ENCODE data around the gene ELP5. TPM values are rescaled to one million over a fixed set of nuclear protein-coding genes. Genes with fewer than 3 reads are reported as not detected.

Gene ELP5
- total RNA-seq, 1 experiment from 2014 or later: 49.6 TPM

GRCh38 chr17:7259555-7259889, 7.5 kb downstream of the ELP5 start:
- H3K14ac ChIP-seq (ENCODE audit: insufficient read depth, low read length): no peak overlapping the region
- no peak overlapping the region for H3K56ac ChIP-seq (ENCODE audit: insufficient read length, low read depth, low read length)
- peaks cover 4% of the 10 kb centered on the region; the same call in 1 of the 2 replicates for H3K4me1 ChIP-seq (ENCODE audit: insufficient read depth, low read length)
- no peak for TF ChIP-seq CTCF (conservative IDR thresholded peaks at IDR 0.05)
- Mint-ChIP-seq H3K36me3 (ENCODE audit: insufficient read depth in 1 of 3, low read depth in 3 of 3) (peaks cover 19 to 57% (median 44%) of the 10 kb centered on the region in 3 experiments), H3K9me3 (peaks cover 0 to 4% of the 10 kb centered on the region in 2 experiments; a peak in 1 of 5 replicates), H3K27ac (peak overlapping the region in 1 of 3 experiments; percentile 88; a peak in 3 of 7 replicates), H3K4me1 (peaks cover 22 to 35% of the 10 kb centered on the region in 2 experiments), H3K27me3 (ENCODE audit: low read depth) (peaks cover 2% of the 10 kb centered on the region), H3K4me3 (peak overlapping the region; percentile 59 to 86)
- no peak overlapping the region for H2BK20ac ChIP-seq (ENCODE audit: low read depth, low read length, poor library complexity, severe bottlenecking)
- no peak overlapping the region for H3K4ac ChIP-seq (ENCODE audit: low read depth, low read length)
- H3K23ac ChIP-seq (ENCODE audit: insufficient read length, low read depth, low read length): no peak overlapping the region
- no peak overlapping the region for H3K9ac ChIP-seq (ENCODE audit: extremely low read depth, insufficient read length, low read length)
- H4K91ac ChIP-seq (ENCODE audit: insufficient read length, low read depth, low read length): no peak overlapping the region
- no peak for DNase-seq
- no peak overlapping the region for H2BK12ac ChIP-seq (ENCODE audit: insufficient read length, low read depth, low read length)
- H4K20me1 ChIP-seq (ENCODE audit: control insufficient read depth, insufficient read depth, insufficient read length): no peaks in the 10 kb centered on the region
- no peak overlapping the region for H2AFZ ChIP-seq (ENCODE audit: low read length)
- no peak overlapping the region for H2BK5ac ChIP-seq (ENCODE audit: insufficient read length, low read length)
- H3K9me3 ChIP-seq (ENCODE audit: control insufficient read depth, low read depth, low read length): no peaks in the 10 kb centered on the region
- H3K27me3 ChIP-seq (ENCODE audit: insufficient read depth, low read length): no peaks in the 10 kb centered on the region
- no peak overlapping the region for H2BK120ac ChIP-seq (ENCODE audit: low read depth, low read length, poor library complexity, severe bottlenecking)
- H3K4me2 ChIP-seq (ENCODE audit: insufficient read depth, insufficient read length, low read length): no peak overlapping the region
- H3K18ac ChIP-seq (ENCODE audit: insufficient read length, low read depth, low read length): no peak overlapping the region
- no peak overlapping the region for H4K8ac ChIP-seq (replicated peaks; ENCODE audit: insufficient read length, low read depth, low read length)
- H4K5ac ChIP-seq (ENCODE audit: insufficient read length, low read depth, low read length): no peak overlapping the region
- no peak overlapping the region for H3K27ac ChIP-seq (ENCODE audit: insufficient read length, low read depth, low read length)
- no peak overlapping the region for H2BK15ac ChIP-seq (ENCODE audit: low read depth, low read length)
- H3T11ph ChIP-seq (ENCODE audit: low read length): no peak overlapping the region
- H3K79me2 ChIP-seq (ENCODE audit: insufficient read depth, low read length): peaks cover 8% of the 10 kb centered on the region; the same call in 1 of the 2 replicates
- H2AK5ac ChIP-seq (ENCODE audit: insufficient read length, low read length): no peak overlapping the region
- H3K79me1 ChIP-seq (ENCODE audit: insufficient read depth, low read depth, low read length, poor library complexity, severe bottlenecking): no peaks in the 10 kb centered on the region
- no CpG with 5 or more reads among the region's 6 CpGs for WGBS (ENCODE audit: extremely low coverage, insufficient read length, low lambda C conversion rate)
- peaks cover 25% of the 10 kb centered on the region for H3K23me2 ChIP-seq (ENCODE audit: insufficient read length, low read depth, low read length, poor library complexity, severe bottlenecking)
